ENCODE measurements around the gene NTN4. TPM values are rescaled to one million over a fixed set of nuclear protein-coding genes. Genes with fewer than 3 reads are reported as not detected.

NTN4 gene
- total RNA-seq (2013; cell fraction: nucleolus; rRNA removed) = not detected in 2 replicates
- not detected in 2 replicates for total RNA-seq (2014; rRNA removed)
- total RNA-seq (2014; rRNA removed; fragmentation: Illumina TruSeq; extraction: Trizol) = not detected in 2 replicates
- total RNA-seq (2021) = 0.08 and 0.15 TPM in 2 replicates
- polyA plus RNA-seq (2011; ENCODE audit: low read depth) = not detected
- polyA plus RNA-seq (2011; rRNA removed) = not detected in 2 replicates
- 0.03 TPM in 1 of 2 replicates, not detected in the other for polyA plus RNA-seq (2011; cell fraction: cytosol; rRNA removed)
- not detected in 2 replicates for polyA plus RNA-seq (2011; cell fraction: nucleus; rRNA removed)
- polyA plus RNA-seq (2012) = not detected in 2 replicates
- not detected in 2 replicates for polyA plus RNA-seq (2014; fragmentation: Illumina TruSeq; extraction: Trizol)
- not detected for polyA plus RNA-seq (2014; fragmentation: Nextera tagmentation; extraction: Ambion mirVana)
- not detected in 2 replicates for polyA plus RNA-seq (2014; rRNA removed)
- polyA plus RNA-seq (2016; fragmentation: Nextera tagmentation; extraction: Ambion mirVana) = not detected
- not detected in 2 replicates for polyA minus RNA-seq (2011; rRNA and poly(A)+ RNA removed)
- 0.83 TPM in 1 of 2 replicates, not detected in the other for polyA minus RNA-seq (2011; cell fraction: cytosol; rRNA and poly(A)+ RNA removed)
- polyA minus RNA-seq (2011; cell fraction: nucleus; rRNA and poly(A)+ RNA removed) = not detected in 2 replicates
- Bru-seq, nascent RNA = percentile 6 among the genes with signal in this experiment
- percentile 8 among the genes with signal in this experiment for BruChase-seq, experiment 1, labeled RNA remaining after a 6-hour chase
- BruChase-seq, experiment 2, labeled RNA remaining after a 2-hour chase = percentile 4 among the genes with signal in this experiment
- long read RNA-seq, experiment 1 = 0 reads
- long read RNA-seq, experiment 2, partial matches to known transcripts = 0 of 1 reads
- long read RNA-seq, experiment 2, other reads (novel, unspliced or antisense) = 1 of 1 reads

- H3K27ac ChIP-seq (ENCODE audit: control insufficient read depth, insufficient read depth) = no peak within 1 kb of the TSS
- WGBS (ENCODE audit: insufficient coverage, insufficient replicate concordance, low lambda C conversion rate, missing lambda C conversion rate) = 1% methylated on average over 39 of the region's 96 CpGs
- no peaks in the 10 kb centered on the region for H3K79me2 ChIP-seq (ENCODE audit: control insufficient read depth, insufficient read depth, low read length)
- H4K20me1 ChIP-seq (ENCODE audit: control insufficient read depth, insufficient read depth) = no peaks in the 10 kb centered on the region
- peak within 1 kb of the TSS; percentile 64; the same call in 1 of the 2 replicates for H3K4me2 ChIP-seq (ENCODE audit: control insufficient read depth, insufficient read depth)
- no peaks in the 10 kb centered on the region for H3K4me1 ChIP-seq (ENCODE audit: control insufficient read depth, insufficient read depth, low read length)
- ChIA-PET SMC1A (ENCODE audit: uncharacterized antibody, unreplicated experiment) (no interaction called here), CTCF (no interaction called here), POLR2A (no interaction called here), RAD21 (ENCODE audit: unreplicated experiment) (no interaction called here)
- H3K4me3 ChIP-seq = no peak within 1 kb of the TSS
- peak; percentile 60 for ATAC-seq
- no peak within 1 kb of the TSS for H2AFZ ChIP-seq (ENCODE audit: control insufficient read depth, low read depth, low read length)
- H3K9ac ChIP-seq (ENCODE audit: control insufficient read depth, insufficient read depth, low read length) = no peak within 1 kb of the TSS
- BruUV-seq (replicated peaks) = no TSS peak
- H3K27me3 ChIP-seq (replicated peaks in 1 of 2; ENCODE audit: control insufficient read depth in 2 of 2, insufficient read depth in 2 of 2, low read length in 1 of 2) = peaks cover 16 to 36% of the 10 kb centered on the region in 2 experiments
- no peaks in the 10 kb centered on the region for H3K36me3 ChIP-seq (ENCODE audit: control insufficient read depth in 2 of 2, insufficient read depth in 2 of 2, low read length in 1 of 2)
- in situ Hi-C loops (cut with MboI) = no loop called here
- FAIRE-seq = no peak
- intact Hi-C loops (cut with micrococcal nuclease; ENCODE audit: unreplicated experiment) = no loop called here
- DNase-seq (ENCODE audit: low read depth, low spot score) = no peak
- no peaks in the 10 kb centered on the region for H3K9me3 ChIP-seq (replicated peaks; ENCODE audit: control insufficient read depth, insufficient read depth, low read length)
- TF ChIP-seq KDM1A (IDR thresholded peaks at IDR 0.05; ENCODE audit: borderline replicate concordance) (no peak), LARP7 (IDR thresholded peaks at IDR 0.05) (0 out of 2 replicates have a peak, but pooled peaks have one; percentile 17), HDGF (IDR thresholded peaks at IDR 0.05) (no peak), SUZ12 (IDR thresholded peaks at IDR 0.05; ENCODE audit: unreplicated experiment) (peak; percentile 74), NR2F1 (conservative IDR thresholded peaks at IDR 0.05) (peak; percentile 61), IKZF1 (conservative IDR thresholded peaks at IDR 0.05) (0 out of 2 replicates have a peak, but pooled peaks have one; percentile 20)
These were observed at the start of gene NTN4 for GRCh38 chr12:95790033-95790916. Gene NTN4 (minus strand): TSS chr12:95790764. CDS start chr12:95790309, 455 bp downstream.
